C4-2B (cell line): Measurements from ENCODE around the gene OR10K1.

Source experiments
- ZFX ChIP-seq: fragments of 450-650 bp; IDR thresholded peaks from 2 replicates; pipeline ENCODE4 v1.6.1; 2017
- TF ChIP-seq, protein P1 (sequence below): fragments of 450-650 bp; conservative IDR thresholded peaks from 2 replicates; pipeline ENCODE4 v1.5.1; 2017; ENCODE audit warnings: mild to moderate bottlenecking

DNA sequence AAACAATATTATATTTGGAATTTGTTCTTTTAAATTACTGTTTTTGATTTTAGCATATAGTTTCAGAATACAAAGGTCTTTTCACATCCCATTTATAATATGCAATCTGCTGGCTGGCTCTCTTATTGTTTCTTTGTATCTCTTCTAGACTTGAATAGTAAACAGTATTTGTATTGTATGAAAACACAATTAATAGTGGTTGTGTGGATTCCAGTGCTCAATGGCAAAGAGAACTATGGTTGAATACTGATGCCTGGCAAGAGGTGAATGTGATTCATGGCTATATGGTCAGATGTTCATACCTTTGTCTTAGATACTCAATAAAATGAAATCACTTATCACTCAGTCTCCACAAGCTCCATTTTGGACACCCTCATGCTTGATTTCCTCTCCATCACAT, 55.3 kb downstream of the OR10K1 start:
- TF ChIP-seq, protein P1, sequence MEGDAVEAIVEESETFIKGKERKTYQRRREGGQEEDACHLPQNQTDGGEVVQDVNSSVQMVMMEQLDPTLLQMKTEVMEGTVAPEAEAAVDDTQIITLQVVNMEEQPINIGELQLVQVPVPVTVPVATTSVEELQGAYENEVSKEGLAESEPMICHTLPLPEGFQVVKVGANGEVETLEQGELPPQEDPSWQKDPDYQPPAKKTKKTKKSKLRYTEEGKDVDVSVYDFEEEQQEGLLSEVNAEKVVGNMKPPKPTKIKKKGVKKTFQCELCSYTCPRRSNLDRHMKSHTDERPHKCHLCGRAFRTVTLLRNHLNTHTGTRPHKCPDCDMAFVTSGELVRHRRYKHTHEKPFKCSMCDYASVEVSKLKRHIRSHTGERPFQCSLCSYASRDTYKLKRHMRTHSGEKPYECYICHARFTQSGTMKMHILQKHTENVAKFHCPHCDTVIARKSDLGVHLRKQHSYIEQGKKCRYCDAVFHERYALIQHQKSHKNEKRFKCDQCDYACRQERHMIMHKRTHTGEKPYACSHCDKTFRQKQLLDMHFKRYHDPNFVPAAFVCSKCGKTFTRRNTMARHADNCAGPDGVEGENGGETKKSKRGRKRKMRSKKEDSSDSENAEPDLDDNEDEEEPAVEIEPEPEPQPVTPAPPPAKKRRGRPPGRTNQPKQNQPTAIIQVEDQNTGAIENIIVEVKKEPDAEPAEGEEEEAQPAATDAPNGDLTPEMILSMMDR = no peak
- TF ChIP-seq ZFX = no peak
